OCI-LY7 (cell line): ENCODE data around the gene DYNC2H1. TPM values are rescaled to one million over a fixed set of nuclear protein-coding genes. Genes with fewer than 3 reads are reported as not detected.

ENCODE experiments used
- BruUV-seq: library from RNA; stranded (reverse); fragments of 400-500 nt; replicated peaks from 2 replicates; lab custom pipeline; 2021; lab: Mats Ljungman, UMichigan
- CTCF ChIA-PET: fragments of 300-600 bp; sonication (Branson Sonifier 250); formaldehyde crosslinking; loops from one replicate; lab custom pipeline; 2022; ENCODE audit warnings: antibody characterized with exemption; ENCODE audit not compliant: unreplicated experiment; lab: Charles Lee
- POLR2A ChIA-PET: fragments of 300-600 bp; sonication (Branson Sonifier 250); formaldehyde crosslinking; loops from one replicate; lab custom pipeline; 2022; ENCODE audit warnings: antibody characterized with exemption; lab: Charles Lee
- DNase-seq: peaks from one replicate; pipeline ENCODE4 v3.0.0-alpha.2; 2015; ENCODE audit warnings: low spot score
- H2AFZ ChIP-seq: fragments of 200-600 bp; sonication (generic), shearing (Covaris generic); 2 replicates; pipeline ENCODE4 v1.6.1; 2014; ENCODE audit warnings: mild to moderate bottlenecking, antibody characterized with exemption, low read length, moderate library complexity
- H3K27ac ChIP-seq: fragments of 200-600 bp; sonication (generic); 2 replicates; pipeline ENCODE4 v1.5.1; 2014; ENCODE audit warnings: mixed run types, low read depth, mild to moderate bottlenecking, moderate library complexity, low read length, inconsistent platforms; ENCODE audit not compliant: poor library complexity, severe bottlenecking
- H3K36me3 ChIP-seq: fragments of 200-600 bp; sonication (generic); 2 replicates; pipeline ENCODE4 v1.6.1; 2014; ENCODE audit warnings: mild to moderate bottlenecking, antibody characterized with exemption, low read length, moderate library complexity, mixed read lengths; ENCODE audit not compliant: insufficient read depth
- H3K4me1 ChIP-seq: fragments of 200-600 bp; sonication (generic); 2 replicates; pipeline ENCODE4 v1.5.1; 2014; ENCODE audit warnings: mild to moderate bottlenecking, low read length; ENCODE audit not compliant: insufficient read depth, poor library complexity, severe bottlenecking
- H3K4me2 ChIP-seq: fragments of 200-600 bp; sonication (generic); 2 replicates; pipeline ENCODE4 v1.6.1; 2014; ENCODE audit warnings: mild to moderate bottlenecking, low read length
- H3K4me3 ChIP-seq: fragments of 200-600 bp; sonication (generic); 2 replicates; pipeline ENCODE4 v1.5.1; 2014; ENCODE audit warnings: mild to moderate bottlenecking, low read depth, low read length; ENCODE audit not compliant: poor library complexity, severe bottlenecking
- H3K79me2 ChIP-seq: fragments of 200-600 bp; sonication (generic); 2 replicates; pipeline ENCODE4 v1.6.1; 2016; ENCODE audit warnings: low read depth, mild to moderate bottlenecking, low read length, moderate library complexity, mixed read lengths; ENCODE audit not compliant: insufficient read depth
- H3K9me2 ChIP-seq: fragments of 200-600 bp; sonication (generic); 2 replicates; pipeline ENCODE4 v1.6.1; 2016; ENCODE audit warnings: mild to moderate bottlenecking, low read length, mixed read lengths; ENCODE audit not compliant: insufficient read depth
- H3K9me3 ChIP-seq: fragments of 200-600 bp; sonication (generic); 2 replicates; pipeline ENCODE4 v1.6.1; 2014; ENCODE audit warnings: mild to moderate bottlenecking, mixed run types, low read length, mixed read lengths
- H4K20me1 ChIP-seq: fragments of 200-600 bp; sonication (generic); 2 replicates; pipeline ENCODE4 v1.6.1; 2014; ENCODE audit warnings: mild to moderate bottlenecking, antibody characterized with exemption, low read length, moderate library complexity, mixed read lengths; ENCODE audit not compliant: insufficient read depth
- CTCF ChIP-seq: fragments of 200-600 bp; sonication (generic); conservative IDR thresholded peaks from 2 replicates; pipeline ENCODE4 v1.5.1; 2014; ENCODE audit warnings: mild to moderate bottlenecking, antibody characterized with exemption, low read length, moderate library complexity, mixed read lengths
- EZH2phosphoT487 ChIP-seq: fragments of 200-600 bp; sonication (generic); IDR thresholded peaks from 2 replicates; pipeline ENCODE4 v1.6.1; 2018; ENCODE audit warnings: low read depth, borderline replicate concordance, mild to moderate bottlenecking, mixed run types, antibody characterized with exemption, low read length, moderate library complexity, mixed read lengths
- intact Hi-C: fragments of 100-400 bp; cut with micrococcal nuclease; formaldehyde crosslinking; loops from one replicate; pipeline ENCODE4 v1.10.0; 2022; ENCODE audit not compliant: unreplicated experiment
- total RNA-seq, 2 experiments: library from RNA; depleted of rRNA in 1 of 2; stranded (reverse); fragments of >200 nt in 1 of 2; shearing (Covaris generic) in 1 of 2; gene quantifications; 2 replicates each; pipeline ENCODE4 v1.2.3, GENCODE V29; 2014 to 2022

Gene DYNC2H1
- total RNA-seq, 2 experiments from 2014 or later, result 0.44 to 1.1 TPM

GRCh38 chr11:103497268-103497667 is 388.0 kb downstream of the DYNC2H1 start:
- Histone ChIP-seq H3K4me2 (no peak overlapping the region), H3K36me3 (no peaks in the 10 kb centered on the region), H4K20me1 (no peaks in the 10 kb centered on the region), H2AFZ (no peak overlapping the region), H3K9me3 (no peaks in the 10 kb centered on the region), H3K27ac (no peak overlapping the region), H3K4me1 (no peaks in the 10 kb centered on the region), H3K9me2 (no peaks in the 10 kb centered on the region), H3K4me3 (no peak overlapping the region), H3K79me2 (no peaks in the 10 kb centered on the region)
- BruUV-seq, result no TSS peak
- TF ChIP-seq CTCF, result no peak
- no peak for TF ChIP-seq EZH2phosphoT487
- intact Hi-C loops, result no loop called here
- ChIA-PET CTCF (no interaction called here), POLR2A (no interaction called here)
- DNase-seq, result no peak

GRCh38 chr11:103499710-103500340 is 390.6 kb downstream of the DYNC2H1 start:
- ChIA-PET CTCF (no interaction called here), POLR2A (interaction anchor here (0.7 kb wide), 1 partner anchor 264 kb away, joined by 3 read pairs; no protein-coding TSS in a partner anchor)
- H3K9me3 ChIP-seq, result no peaks in the 10 kb centered on the region
- no peak for DNase-seq
- TF ChIP-seq EZH2phosphoT487, result no peak
- TF ChIP-seq CTCF, result no peak
- H3K4me3 ChIP-seq, result no peak overlapping the region
- intact Hi-C loops, result no loop called here
- H4K20me1 ChIP-seq, result no peaks in the 10 kb centered on the region
- H3K27ac ChIP-seq, result no peak overlapping the region
- no peaks in the 10 kb centered on the region for H3K79me2 ChIP-seq
- H3K36me3 ChIP-seq, result no peaks in the 10 kb centered on the region
- no peak overlapping the region for H3K4me2 ChIP-seq
- no peaks in the 10 kb centered on the region for H3K9me2 ChIP-seq
- H3K4me1 ChIP-seq, result no peaks in the 10 kb centered on the region
- no TSS peak for BruUV-seq
- no peak overlapping the region for H2AFZ ChIP-seq

- Histone ChIP-seq H3K9me2 (no peaks in the 10 kb centered on the region), H3K36me3 (no peaks in the 10 kb centered on the region), H3K4me1 (no peaks in the 10 kb centered on the region), H3K27ac (no peak overlapping the region), H4K20me1 (no peaks in the 10 kb centered on the region), H3K9me3 (no peaks in the 10 kb centered on the region), H3K4me2 (no peak overlapping the region), H3K4me3 (no peak overlapping the region), H2AFZ (no peak overlapping the region), H3K79me2 (no peaks in the 10 kb centered on the region)
- CTCF ChIA-PET, result interaction anchor here (0.6 kb wide), 1 partner anchor 37 kb away, joined by 3 read pairs; no protein-coding TSS in a partner anchor
- intact Hi-C loops, result no loop called here
- DNase-seq, result no peak
- BruUV-seq, result no TSS peak
- TF ChIP-seq EZH2phosphoT487, result no peak
- no peak for TF ChIP-seq CTCF
- POLR2A ChIA-PET, result interaction anchor here (0.6 kb wide), 1 partner anchor 12 kb away, joined by 3 read pairs; no protein-coding TSS in a partner anchor
Measured at GRCh38 chr11:103515283-103515682, 406.1 kb downstream of the DYNC2H1 start.
